Caki2 (cell line): ENCODE measurements around the gene C14orf180. TPM values are rescaled to one million over a fixed set of nuclear protein-coding genes. Genes with fewer than 3 reads are reported as not detected.
"Not testable (repeated sequence)": the region's sequence is repeated elsewhere in the genome, so short reads cannot be mapped to it uniquely, and the experiment has no call there.

ENCODE experiments used
- DNase-seq: peaks from one replicate; pipeline ENCODE4 v3.0.0-alpha.2; 2015; ENCODE audit warnings: low read depth
- in situ Hi-C: cut with HindIII; loops from 2 replicates; pipeline ENCODE4 v1.10.0; 2016; ENCODE audit warnings: low sequenced_read_pairs, low pct_unique_long_range_greater_than_20kb, mixed read lengths
- total RNA-seq: library from RNA; depleted of rRNA; stranded (reverse); fragments of >200 nt; shearing (Covaris generic); gene quantifications from 2 replicates; pipeline ENCODE4 v1.2.3, GENCODE V29; 2014; ENCODE audit warnings: low replicate concordance

Gene C14orf180
- total RNA-seq, 1 experiment from 2014 or later = not detected

DNA sequence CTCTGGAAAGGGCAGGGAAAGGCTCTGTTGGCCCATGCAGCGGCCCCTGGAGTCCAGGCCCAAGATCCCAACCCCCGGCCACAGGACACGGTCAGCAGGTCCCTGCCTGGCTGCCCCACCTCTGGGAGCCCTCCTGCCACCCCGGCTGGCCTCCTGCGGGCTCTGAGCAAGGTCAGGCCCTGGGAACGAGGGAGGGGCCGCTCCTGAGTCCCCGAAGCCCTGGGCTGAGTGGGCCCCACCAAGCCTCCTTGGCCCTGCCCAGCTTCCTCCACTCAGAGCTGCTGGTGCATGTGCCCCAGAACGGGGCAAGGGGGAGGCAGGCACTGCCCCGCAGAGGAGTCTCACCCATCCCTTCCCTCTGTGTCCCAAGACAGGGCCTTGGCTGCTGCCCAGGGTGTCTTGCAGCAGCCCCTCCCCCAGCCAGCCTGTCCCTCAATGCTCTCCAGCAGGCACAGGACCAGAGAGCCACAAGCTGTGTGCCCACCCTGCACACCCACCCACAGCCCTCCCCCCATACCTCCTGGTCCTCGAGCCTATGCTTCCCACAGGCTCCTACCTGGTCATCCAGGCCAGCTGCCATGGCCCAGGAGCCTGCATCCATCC, 7.4 kb upstream of the C14orf180 start:
- DNase-seq = no peak
- in situ Hi-C loops = no loop called here

DNA sequence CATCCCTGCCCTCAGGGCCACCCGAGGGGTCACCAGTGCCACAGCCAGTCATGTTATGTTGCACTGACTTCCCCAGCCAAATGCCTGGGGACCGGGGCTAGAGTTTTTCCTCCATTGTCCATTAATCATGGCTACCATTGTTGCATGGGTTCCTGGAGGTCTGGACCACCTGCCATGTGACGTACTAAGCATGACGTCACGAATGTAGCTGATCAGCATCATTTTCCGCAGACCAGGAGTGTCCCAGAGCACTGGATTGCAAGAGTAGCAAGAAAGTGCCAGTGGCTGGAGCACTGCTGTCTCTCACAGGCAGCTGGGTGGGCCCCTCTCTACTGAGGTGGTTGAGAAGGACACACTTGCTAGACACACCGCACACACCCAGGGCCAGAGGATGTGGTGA, 6.9 kb upstream of the C14orf180 start:
- no peak for DNase-seq
- in situ Hi-C loops = no loop called here

DNA sequence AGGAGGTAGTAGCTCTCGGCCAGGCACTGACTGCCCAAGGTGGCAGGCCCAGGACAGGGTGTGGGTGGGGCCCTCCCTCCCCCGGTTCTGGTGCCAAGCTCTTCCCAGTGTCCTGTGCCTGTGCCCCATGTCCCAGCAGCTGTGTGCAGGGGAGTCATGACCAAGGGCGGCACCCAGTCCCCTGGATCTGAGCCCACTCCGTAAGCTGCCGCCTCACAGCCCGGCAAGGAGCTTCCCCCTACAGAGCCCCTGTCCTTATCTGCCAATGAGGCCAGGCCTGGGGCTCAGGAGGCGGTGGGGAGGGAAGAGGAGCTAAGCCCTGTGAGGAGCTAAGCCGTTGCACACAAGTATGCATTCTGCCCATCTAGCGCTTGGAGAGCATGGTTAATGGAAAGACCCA, 5.6 kb upstream of the C14orf180 start:
- in situ Hi-C loops = no loop called here
- DNase-seq = no peak

DNA sequence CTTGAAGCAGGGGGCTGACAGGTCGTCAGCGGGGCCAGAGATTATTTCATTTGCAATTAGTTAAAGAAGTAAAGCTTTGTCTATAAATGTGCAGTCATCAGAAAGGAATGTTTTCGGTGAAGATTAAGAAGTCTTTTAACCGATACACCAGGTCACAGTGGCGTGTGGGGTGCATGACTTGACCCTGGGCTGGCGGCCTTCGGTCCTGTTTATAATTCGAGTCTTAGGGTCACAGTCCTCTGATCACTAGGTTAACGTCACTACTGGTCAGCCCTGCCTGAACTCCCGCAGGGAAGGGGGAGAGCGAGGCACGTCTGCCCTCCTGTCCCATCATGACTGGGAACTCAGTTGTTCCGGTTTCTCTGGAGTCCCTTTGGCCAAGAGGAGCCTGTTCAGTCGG, 5.0 kb upstream of the C14orf180 start:
- in situ Hi-C loops = no loop called here
- no peak for DNase-seq

DNA sequence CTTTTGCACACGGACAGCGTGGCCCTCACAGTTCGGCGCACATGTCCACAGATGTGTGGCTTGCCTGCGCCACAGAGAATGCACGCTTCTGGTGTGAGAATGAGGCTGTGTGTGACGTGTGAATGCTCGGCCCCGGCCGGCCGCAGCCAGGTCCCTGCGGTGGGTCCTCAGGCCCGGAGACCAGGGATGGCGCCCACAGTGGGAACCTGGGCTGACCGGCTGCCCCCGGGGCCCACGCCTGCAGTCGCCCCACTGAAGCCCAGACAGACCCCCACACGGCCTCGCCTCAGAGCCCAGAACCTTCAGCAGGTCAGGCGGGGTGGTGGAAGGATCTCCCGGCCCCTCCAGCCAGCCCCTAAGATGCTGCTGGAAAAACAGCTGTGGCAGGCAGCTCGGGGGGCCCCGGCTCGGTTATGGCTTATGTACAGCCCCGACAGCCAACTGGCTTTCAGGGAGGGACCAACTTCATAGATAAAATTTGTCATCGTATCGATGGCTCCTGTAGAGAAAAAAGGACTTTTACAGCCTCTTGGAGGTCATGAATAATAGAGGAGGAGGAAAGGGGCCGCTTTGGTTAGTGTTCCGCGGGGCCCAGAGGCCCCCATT, 4.5 kb upstream of the C14orf180 start:
- no peak for DNase-seq
- in situ Hi-C loops = no loop called here

DNA sequence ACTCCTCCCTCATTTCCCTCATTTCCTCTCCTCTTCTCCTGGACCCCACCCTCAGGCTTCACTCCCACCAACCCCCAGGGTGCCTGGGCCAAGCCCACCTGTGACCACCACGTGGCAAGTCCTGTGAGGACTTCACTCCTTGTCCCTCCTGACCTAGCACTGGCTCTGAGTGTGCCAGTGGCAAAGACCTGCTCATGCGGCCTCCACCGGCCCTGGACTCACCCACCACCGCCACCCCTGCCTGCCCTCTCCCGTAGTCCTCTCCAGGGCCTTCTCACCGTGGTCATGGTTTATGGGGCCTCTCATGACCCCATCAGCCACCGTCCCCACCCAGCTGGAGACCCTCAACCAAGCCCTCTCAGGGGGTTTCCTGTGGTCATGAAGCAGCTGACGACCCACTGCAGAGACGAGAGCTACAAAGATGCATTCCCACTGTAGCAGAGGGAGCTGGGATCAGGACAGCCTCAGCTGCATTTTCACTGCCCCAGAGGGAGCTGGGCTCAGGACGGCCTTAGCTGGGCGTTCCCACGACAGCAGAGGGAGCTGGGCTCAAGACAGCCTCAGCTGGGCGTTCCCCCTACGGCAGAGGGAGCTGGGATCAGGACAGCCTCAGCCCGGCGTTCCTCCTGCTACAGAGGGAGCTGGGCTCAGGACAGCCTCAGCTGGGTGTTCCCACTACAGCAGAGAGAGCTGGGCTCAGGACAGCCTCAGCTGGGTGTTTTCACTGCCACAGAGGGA, 3.2 kb upstream of the C14orf180 start:
- DNase-seq = no peak
- in situ Hi-C loops = no loop called here

DNA sequence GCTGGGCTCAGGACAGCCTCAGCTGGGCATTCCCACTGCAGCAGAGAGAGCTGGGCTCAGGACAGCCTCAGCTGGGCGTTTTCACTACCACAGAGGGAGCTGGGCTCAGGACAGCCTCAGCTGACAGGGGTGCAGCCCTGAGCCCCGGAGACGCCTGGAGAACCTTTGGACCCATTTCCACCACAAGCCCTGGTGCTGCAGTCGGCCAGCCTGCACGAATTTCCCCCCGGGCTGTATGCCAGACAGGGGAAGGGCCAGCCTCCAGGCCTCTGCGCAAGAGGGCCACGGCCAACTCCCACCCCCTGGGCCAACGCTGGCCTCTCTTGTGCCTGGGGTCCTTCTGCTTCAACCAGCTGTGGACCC, 2.6 kb upstream of the C14orf180 start:
- no peak for DNase-seq
- in situ Hi-C loops = no loop called here

DNA sequence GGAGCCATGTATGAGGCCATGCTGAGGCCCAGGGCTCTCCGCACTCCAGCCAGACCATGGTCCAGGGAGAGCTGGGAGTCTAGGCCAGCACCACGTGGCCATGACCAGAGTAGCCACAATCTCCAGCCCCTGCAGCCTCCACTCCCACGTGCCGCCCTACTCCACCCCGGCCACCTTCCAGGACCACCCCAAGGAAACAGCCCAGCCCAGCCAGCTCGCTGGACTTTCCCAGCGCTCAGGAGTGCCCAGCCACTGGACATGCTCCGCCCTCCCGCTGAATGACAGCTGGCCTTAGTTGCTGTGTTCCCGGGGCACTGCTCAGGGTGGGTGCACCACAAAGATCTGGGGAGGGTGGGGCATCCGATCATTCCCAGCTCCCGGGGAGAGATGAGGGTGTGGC, 2.1 kb upstream of the C14orf180 start:
- DNase-seq = no peak
- in situ Hi-C loops = no loop called here

DNA sequence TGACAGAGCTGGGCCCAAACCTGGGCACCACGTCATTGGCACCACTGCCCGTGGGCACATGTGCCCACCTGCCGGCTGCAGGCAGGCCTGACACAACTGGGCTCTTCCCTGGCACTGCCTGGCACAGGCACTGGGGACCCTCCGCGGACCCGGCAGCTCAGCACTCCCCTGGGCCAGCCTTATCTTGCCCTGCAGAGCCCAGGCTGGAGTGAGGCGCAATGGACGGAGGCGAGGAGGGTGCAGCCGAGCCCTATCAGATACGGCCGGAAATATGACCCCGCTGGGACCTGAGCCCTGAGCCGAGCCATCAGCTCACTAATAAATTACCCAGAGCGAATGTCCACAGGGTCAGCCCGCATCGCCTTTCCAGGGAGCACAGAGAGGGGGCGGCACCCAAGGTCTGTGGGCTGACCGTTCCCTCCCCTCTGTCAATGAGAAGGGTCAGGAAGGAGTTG, 1.7 kb upstream of the C14orf180 start:
- in situ Hi-C loops = no loop called here
- no peak for DNase-seq

DNA sequence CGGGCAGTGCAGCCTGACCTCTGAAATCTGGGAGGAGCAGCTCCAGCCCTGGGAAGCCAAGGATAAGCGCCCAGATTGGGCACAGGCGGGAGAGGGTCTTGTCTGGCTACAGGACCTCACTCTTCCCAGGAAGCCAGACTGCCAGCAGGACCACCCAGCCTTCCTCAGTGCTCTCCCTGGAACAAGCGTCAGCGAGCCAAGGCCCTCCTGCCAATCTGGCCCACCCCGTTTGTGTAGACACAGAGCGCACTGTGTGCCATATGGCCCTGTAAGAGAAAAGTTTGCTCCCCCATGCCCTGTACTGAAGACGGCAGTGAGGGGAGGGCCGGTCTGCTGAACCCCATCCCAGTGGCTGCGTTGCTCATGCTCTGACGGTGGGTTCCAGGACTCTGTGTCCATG, 1.2 kb upstream of the C14orf180 start:
- in situ Hi-C loops = no loop called here

DNA sequence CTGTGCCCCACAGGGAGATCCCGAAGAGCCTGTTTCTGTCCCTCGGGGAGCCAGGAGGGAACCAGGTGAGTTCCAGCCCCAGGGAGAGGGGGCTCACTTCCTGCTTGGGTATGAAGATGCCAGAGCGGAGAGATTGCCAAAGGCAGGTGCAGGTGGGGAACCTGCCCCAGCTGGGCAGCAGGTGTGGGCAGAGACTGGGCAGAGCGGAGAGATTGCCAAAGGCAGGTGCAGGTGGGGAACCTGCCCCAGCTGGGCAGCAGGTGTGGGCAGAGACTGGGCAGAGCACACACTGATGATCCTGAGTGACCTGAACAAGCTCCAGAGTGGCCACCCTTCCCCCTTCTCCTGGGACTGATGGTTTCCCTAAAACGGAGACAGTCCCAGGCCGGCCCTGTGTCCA, 375 bp downstream of the C14orf180 start:
- in situ Hi-C loops, DNase-seq: not testable (repeated sequence)

More for the DNA sequence above, 1.2 kb upstream of the C14orf180 start:
- DNase-seq = no peak

DNA sequence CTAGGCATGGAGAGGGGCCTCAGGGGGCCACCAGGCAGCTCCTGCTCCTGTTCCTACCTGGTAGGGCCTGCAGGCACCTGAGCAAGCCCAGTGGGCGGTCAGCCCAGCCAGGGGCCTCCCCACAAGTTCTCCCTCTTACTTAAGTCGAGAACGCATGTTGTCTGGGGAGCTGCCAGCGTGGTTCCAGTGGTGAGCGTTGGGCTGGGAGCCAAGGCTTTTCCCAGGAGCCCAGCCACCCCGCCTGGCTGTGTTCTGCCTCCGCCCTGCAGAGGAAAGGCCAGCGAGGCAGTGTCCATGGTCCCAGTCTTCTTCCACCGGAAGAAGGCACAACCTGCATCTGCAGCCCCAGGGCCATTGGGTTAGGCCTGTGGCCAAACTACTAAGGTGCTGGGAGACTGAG, 1.4 kb downstream of the C14orf180 start:
- in situ Hi-C loops = no loop called here
- DNase-seq = no peak

DNA sequence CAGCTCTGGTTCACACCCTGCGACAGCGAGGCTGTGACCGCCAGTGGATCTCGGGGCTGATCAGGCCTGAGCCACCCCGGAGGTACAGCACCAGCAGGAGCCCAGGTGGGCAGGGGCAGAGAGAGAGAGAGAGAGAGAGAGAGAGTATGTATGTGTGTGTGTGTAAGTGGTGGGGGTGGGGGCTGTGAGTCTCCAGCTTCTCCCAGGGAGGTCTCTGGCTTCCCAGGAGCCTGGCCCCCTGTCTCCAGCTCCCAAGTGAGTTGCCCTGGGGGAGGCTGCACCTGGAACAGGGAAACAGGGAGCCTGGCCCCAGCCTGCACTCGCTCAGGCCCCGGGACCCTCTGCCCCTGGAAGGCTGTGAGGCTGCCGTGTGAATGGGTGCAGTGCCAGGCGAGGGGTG, 2.0 kb downstream of the C14orf180 start:
- DNase-seq = no peak
- in situ Hi-C loops = no loop called here

DNA sequence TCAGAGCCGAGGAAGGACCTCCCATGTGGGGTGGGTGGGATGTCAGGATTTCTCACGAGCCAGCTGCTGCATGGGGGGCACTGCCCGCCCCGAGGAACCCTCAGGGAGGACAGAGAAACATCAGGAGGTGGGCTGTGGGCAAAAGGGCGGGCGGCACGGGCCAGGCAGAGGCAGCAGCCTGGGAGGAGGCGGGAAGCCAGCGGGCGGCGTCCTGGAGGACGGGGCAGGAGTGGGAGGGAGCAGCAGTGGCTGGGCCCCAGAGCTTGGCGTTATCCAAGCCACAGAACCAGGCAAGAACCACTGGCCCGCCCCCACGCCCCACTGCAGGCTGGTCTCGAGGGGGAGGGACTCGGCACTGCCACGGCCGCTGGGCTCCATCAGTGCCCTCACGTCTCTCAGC, 2.4 kb downstream of the C14orf180 start:
- in situ Hi-C loops = no loop called here

DNA sequence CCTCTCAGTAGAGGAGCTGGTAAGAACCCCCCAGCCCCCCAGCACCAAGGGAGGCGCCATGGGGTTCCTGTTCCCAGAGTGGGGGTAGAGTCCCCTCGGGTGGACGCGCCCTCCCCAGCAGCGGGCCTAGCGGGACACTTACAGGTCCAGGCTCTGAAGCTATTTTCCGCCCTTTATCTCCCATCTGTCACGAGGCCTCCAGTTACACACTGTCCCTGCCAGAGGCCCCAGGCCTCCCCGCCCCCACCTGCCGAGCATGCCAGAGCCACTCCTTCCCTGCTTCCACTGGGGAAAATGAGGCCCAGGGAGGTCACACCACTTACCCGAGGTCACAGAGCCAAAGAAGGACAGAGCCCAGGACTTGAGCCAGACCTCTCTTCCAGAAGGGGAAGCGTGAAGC, 3.1 kb downstream of the C14orf180 start:
- DNase-seq = no peak
- in situ Hi-C loops = no loop called here

More for the DNA sequence above, 2.4 kb downstream of the C14orf180 start:
- no peak for DNase-seq

DNA sequence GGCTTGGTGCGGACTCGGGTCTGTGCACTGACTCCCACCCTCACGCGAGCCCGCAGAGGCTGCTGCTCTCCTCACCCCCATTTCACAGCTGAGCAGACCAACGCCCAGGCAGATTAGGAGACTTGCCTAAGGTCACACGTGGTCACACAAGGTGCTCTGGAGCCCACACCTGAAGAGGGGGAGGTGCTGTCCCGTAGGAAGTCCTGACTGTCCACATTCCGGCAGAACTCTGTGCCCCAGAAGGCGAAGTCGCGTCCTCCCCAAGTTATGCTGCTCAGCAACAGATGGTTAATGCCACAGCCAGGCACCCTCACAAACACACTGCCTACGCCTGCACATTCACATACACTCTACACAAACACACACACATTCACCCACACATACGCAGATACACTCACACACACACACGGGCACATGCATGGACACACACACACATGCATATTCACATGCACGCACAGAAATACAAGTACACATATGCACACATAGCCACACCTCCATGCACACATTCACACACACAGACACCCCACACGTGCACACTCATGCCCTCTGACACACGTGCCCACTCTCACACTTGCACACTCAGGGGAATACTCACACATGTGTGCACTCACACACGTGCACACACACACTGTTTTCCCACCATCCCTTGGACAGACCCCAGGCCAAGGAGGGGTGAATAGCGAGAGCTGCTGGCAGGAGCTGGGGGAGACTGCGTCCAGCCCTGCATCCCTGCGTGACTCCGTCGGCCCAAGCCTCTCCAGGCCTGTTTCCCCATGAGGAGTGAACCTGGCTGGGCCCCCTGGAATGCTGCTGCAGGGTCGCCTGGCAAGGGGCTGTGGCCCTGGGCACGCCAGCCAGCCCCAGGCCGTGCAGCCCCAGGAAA, 4.1 kb downstream of the C14orf180 start:
- no peak for DNase-seq
- in situ Hi-C loops = no loop called here

DNA sequence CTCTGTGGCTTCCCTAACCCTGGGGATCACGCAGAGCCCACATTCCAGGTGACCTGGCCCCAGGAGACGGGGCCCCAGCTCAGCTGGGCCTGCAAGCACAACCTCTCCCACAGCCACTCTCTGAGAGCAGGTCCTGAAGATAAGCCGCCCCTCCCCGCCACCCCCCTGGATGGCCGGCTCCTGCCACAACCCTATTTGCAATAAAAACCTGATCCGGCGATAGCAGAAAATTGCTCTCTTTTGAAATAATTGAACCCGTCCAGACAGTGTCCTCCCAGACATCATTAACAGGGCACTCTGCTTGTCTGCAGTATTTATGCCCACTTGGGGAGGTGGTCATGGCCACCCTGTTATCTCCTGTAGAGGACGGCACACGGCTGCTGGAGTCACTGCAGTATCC, 5.0 kb downstream of the C14orf180 start:
- DNase-seq = no peak
- in situ Hi-C loops = no loop called here

DNA sequence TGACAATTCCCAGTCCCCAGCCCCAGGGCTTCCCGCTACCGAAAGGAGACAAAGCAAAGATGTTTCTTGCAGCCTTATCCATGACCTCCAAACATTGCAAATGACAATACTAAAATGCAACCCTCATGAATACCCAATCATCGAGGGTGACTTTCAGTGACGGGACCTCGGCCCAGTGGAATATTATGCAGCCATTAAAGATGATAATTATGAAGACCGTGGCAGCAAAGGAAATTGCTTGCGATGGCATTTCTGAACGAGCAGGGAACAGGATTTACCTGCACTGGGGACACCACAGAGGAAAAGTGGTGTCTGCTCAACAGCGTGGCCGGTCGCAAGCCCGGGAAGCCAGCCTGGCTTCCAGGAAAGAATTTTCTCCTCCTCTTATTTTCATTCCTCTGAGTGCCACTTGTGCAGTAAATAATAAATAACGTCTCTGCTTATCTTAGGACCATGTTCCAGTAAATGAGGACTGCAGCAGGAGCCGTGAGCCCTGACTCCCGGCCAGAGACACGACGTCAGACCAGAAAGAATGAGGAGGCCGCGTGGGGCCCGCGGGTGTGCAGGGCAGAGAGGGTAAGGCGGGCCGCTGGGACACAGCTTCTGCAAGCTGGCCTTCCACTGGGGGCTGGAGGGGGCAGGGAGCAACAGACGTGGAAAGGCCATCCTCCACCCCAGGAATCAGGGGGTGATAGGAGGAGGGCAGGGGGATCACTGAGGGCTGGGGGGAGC, 6.6 kb downstream of the C14orf180 start:
- DNase-seq = no peak
- in situ Hi-C loops = no loop called here
